HG02678 (cell line): ENCODE results near the gene CDC42EP4.
"Not testable (repeated sequence)": the region's sequence is repeated elsewhere in the genome, so short reads cannot be mapped to it uniquely, and the experiment has no call there.

Experiments
- ATAC-seq: cut with Tn5 transposase; IDR thresholded peaks from one replicate; pipeline ENCODE4 v1.9.1; 2021; ENCODE audit warnings: mild to moderate bottlenecking, moderate library complexity; ENCODE audit not compliant: unreplicated experiment

The CDC42EP4 gene

GRCh38 chr17:73320601-73321264 lies 8.9 kb upstream of the CDC42EP4 start:
- ATAC-seq: no peak

- ATAC-seq: no peak
These were observed 8.0 kb upstream of the CDC42EP4 start for GRCh38 chr17:73319766-73320165.

- ATAC-seq: no peak
These were observed 7.0 kb upstream of the CDC42EP4 start for GRCh38 chr17:73318836-73319235.

GRCh38 chr17:73318427-73318813 lies 6.6 kb upstream of the CDC42EP4 start:
- ATAC-seq: no peak

GRCh38 chr17:73317513-73318426 lies 6.0 kb upstream of the CDC42EP4 start:
- ATAC-seq: peak; percentile 17

GRCh38 chr17:73316919-73317505 lies 5.2 kb upstream of the CDC42EP4 start:
- ATAC-seq: peak; percentile 75

- no peak for ATAC-seq
These were observed 3.7 kb upstream of the CDC42EP4 start for GRCh38 chr17:73315471-73315870.

- ATAC-seq: no peak
These were observed 1.8 kb upstream of the CDC42EP4 start for GRCh38 chr17:73313526-73314127.

GRCh38 chr17:73312887-73313286 lies 1.1 kb upstream of the CDC42EP4 start:
- ATAC-seq: not testable (repeated sequence)

- peak; percentile 22 for ATAC-seq
These were observed 397 bp downstream of the CDC42EP4 start for GRCh38 chr17:73311428-73311780.

GRCh38 chr17:73309727-73310596 lies 1.8 kb downstream of the CDC42EP4 start:
- ATAC-seq: no peak

GRCh38 chr17:73308959-73309358 lies 2.8 kb downstream of the CDC42EP4 start:
- not testable (repeated sequence) for ATAC-seq

- no peak for ATAC-seq
These were observed 3.6 kb downstream of the CDC42EP4 start for GRCh38 chr17:73308017-73308823.

- no peak for ATAC-seq
These were observed 4.7 kb downstream of the CDC42EP4 start for GRCh38 chr17:73307130-73307529.

GRCh38 chr17:73305845-73306836 lies 5.7 kb downstream of the CDC42EP4 start:
- ATAC-seq: no peak

- no peak for ATAC-seq
These were observed 6.6 kb downstream of the CDC42EP4 start for GRCh38 chr17:73304971-73305812.

- no peak for ATAC-seq
These were observed 7.4 kb downstream of the CDC42EP4 start for GRCh38 chr17:73304438-73304837.

GRCh38 chr17:73302189-73302588 lies 9.6 kb downstream of the CDC42EP4 start:
- ATAC-seq: no peak
